H1 (cell line): Measurements from ENCODE around the gene CPED1. TPM values are rescaled to one million over a fixed set of nuclear protein-coding genes. Genes with fewer than 3 reads are reported as not detected.

Experiments used
- HDAC2 ChIP-seq, 2 experiments: fragments of 300-600 bp in 1 of 2; sonication (generic) in 1 of 2; IDR thresholded peaks; 2 replicates each; pipeline ENCODE4 v1.6.1; 2011 to 2012; ENCODE audit warnings: low read depth in 2 of 2, low read length in 2 of 2, mild to moderate bottlenecking in 2 of 2, moderate library complexity in 2 of 2, borderline replicate concordance in 1 of 2, inconsistent platforms in 1 of 2
- KDM1A ChIP-seq: fragments of 200-600, 300-600 bp; sonication (generic); IDR thresholded peaks from 2 replicates; pipeline ENCODE4 v1.7.1; 2016; ENCODE audit warnings: mild to moderate bottlenecking, low read length, borderline replicate concordance
- NRF1 ChIP-seq: IDR thresholded peaks from 2 replicates; pipeline ENCODE4 v1.6.1; 2011; ENCODE audit warnings: mild to moderate bottlenecking, low read depth, low read length, improper control_type of control experiment
- PHF8 ChIP-seq: fragments of 200-600 bp; sonication (generic); conservative IDR thresholded peaks from 2 replicates; pipeline ENCODE4 v1.7.1; 2012; ENCODE audit warnings: low read depth, mild to moderate bottlenecking, inconsistent platforms, low read length, moderate library complexity
- RXRA ChIP-seq: IDR thresholded peaks from 2 replicates; pipeline ENCODE4 v1.6.1; 2011; ENCODE audit warnings: low read depth, mild to moderate bottlenecking, low read length, moderate library complexity; ENCODE audit not compliant: insufficient read depth
- SP4 ChIP-seq: IDR thresholded peaks from 2 replicates; pipeline ENCODE4 v1.6.1; 2012; ENCODE audit warnings: low read length, inconsistent platforms
- polyA plus RNA-seq, 7 experiments: library from polyadenylated mRNA; depleted of rRNA in 3 of 7; stranded (reverse) in 5 of 7; unstranded in 2 of 7; fragments of >200 nt in 5 of 7; fragments of 200-250 nt in 2 of 7; gene quantifications; 1 replicate in 5 of 7; 2 replicates in 1 of 7; 4 replicates in 1 of 7; pipeline versions ENCODE4 v1.2.1 to v1.2.3, GENCODE V29; 2011 to 2013; ENCODE audit warnings: missing spikeins in 2 of 7, mixed read lengths in 2 of 7
- total RNA-seq: library from RNA; stranded (reverse); fragmentation: NEBNext Ultra II Directional; extraction: Animal tissue kit (Norgen Biotek cat#: 25700); gene quantifications from 2 replicates; pipeline ENCODE4 v1.2.1, GENCODE V29; 2021

The CPED1 gene
- total and polyA plus RNA-seq, 2 of the 8 experiments (the other 6 are each of a cell fraction or from before 2014, with no cell fraction given) = 0.08 to 0.39 TPM

DNA sequence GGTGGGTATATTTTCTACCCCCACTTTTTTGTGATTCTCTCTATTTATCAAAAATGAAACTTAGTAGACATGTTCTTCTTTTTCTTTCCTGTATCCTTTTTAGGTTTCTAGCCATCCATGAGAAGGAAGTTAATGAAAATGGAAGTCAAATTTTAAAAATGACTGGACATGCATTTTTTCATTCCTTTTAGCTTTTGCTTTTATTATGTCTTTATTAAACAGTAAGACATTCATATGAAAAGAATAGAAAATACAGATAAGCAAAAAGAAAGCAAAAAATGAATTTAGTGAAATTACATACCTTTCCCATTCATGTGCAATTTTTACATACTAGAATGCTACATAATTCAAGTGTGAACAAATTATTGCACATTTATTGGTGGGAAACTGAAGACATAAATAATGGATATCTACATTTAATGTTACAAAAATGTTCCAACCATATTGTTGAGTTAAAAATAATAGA is 88.7 kb downstream of the CPED1 start (continued):
- TF ChIP-seq PHF8 (no peak), NRF1 (no peak), SP4 (no peak), HDAC2 (IDR thresholded peaks at IDR 0.05; ENCODE audit: borderline replicate concordance in 1 of 2, low read depth in 2 of 2, low read length in 2 of 2) (no peak), RXRA (no peak), KDM1A (no peak)
